GM23338 (cell line): Measurements from ENCODE around the gene MTCH2. TPM values are rescaled to one million over a fixed set of nuclear protein-coding genes. Genes with fewer than 3 reads are reported as not detected.

Source experiments
- ATAC-seq: fragments of 200-7000 bp; cut with Tn5 transposase; 3 replicates; pipeline ENCODE4 v1.9.1; 2020
- DNase-seq: peaks from one replicate; pipeline ENCODE4 v3.0.0-alpha.2; 2015; ENCODE audit warnings: low spot score
- H2AFZ ChIP-seq: fragments of 200-600 bp; sonication (generic); 2 replicates; pipeline ENCODE4 v1.8.0; 2016; ENCODE audit warnings: antibody characterized with exemption, mild to moderate bottlenecking, moderate library complexity
- H3F3A ChIP-seq: fragments of 200-600 bp; sonication (generic); replicated peaks from 2 replicates; pipeline ENCODE4 v1.8.0; 2017; ENCODE audit warnings: antibody characterized with exemption, mixed run types, low read depth
- H3K27ac ChIP-seq: fragments of 200-600 bp; sonication (generic); 2 replicates; pipeline ENCODE4 v1.6.1; 2016; ENCODE audit warnings: low read depth
- H3K27me3 ChIP-seq: fragments of 200-600 bp; sonication (generic); 2 replicates; pipeline ENCODE4 v1.8.0; 2016; ENCODE audit warnings: mild to moderate bottlenecking, mixed run types, moderate library complexity; ENCODE audit not compliant: insufficient read depth
- H3K36me3 ChIP-seq: fragments of 200-600 bp; sonication (generic); 2 replicates; pipeline ENCODE4 v1.8.0; 2016; ENCODE audit warnings: mild to moderate bottlenecking; ENCODE audit not compliant: insufficient read depth
- H3K4me1 ChIP-seq: fragments of 200-600 bp; sonication (generic); 2 replicates; pipeline ENCODE4 v1.8.0; 2016; ENCODE audit warnings: mild to moderate bottlenecking, moderate library complexity; ENCODE audit not compliant: insufficient read depth
- H3K4me2 ChIP-seq: fragments of 200-600 bp; sonication (generic); 2 replicates; pipeline ENCODE4 v1.7.1; 2017; ENCODE audit warnings: mixed run types
- H3K4me3 ChIP-seq: fragments of 200-600 bp; sonication (generic); 2 replicates; pipeline ENCODE4 v1.6.1; 2016; ENCODE audit warnings: mixed run types
- H3K79me2 ChIP-seq: fragments of 200-600 bp; sonication (generic); replicated peaks from 2 replicates; pipeline ENCODE4 v1.8.0; 2017; ENCODE audit warnings: mild to moderate bottlenecking; ENCODE audit not compliant: insufficient read depth
- H3K9me2 ChIP-seq: fragments of 200-600 bp; sonication (generic); 2 replicates; pipeline ENCODE4 v1.8.0; 2017; ENCODE audit not compliant: insufficient read depth
- H4K20me1 ChIP-seq: fragments of 200-600 bp; sonication (generic); replicated peaks from 2 replicates; pipeline ENCODE4 v1.8.0; 2017; ENCODE audit warnings: mild to moderate bottlenecking; ENCODE audit not compliant: insufficient read depth
- H3K27ac Mint-ChIP-seq: 2 replicates; pipeline ENCODE4 v1.8.0; 2020; ENCODE audit warnings: inconsistent platforms, mild to moderate bottlenecking, moderate library complexity, mixed read lengths
- H3K27me3 Mint-ChIP-seq: 3 replicates; pipeline ENCODE4 v1.8.0; 2022; ENCODE audit warnings: low read depth, mild to moderate bottlenecking, moderate library complexity, mixed read lengths, inconsistent platforms; ENCODE audit not compliant: insufficient read depth, poor library complexity
- H3K36me3 Mint-ChIP-seq: 3 replicates; pipeline ENCODE4 v1.8.0; 2021; ENCODE audit warnings: low read depth, mild to moderate bottlenecking, inconsistent platforms, moderate library complexity, mixed read lengths
- H3K4me1 Mint-ChIP-seq: 3 replicates; pipeline ENCODE4 v1.8.0; 2020; ENCODE audit warnings: mild to moderate bottlenecking, inconsistent platforms, mixed read lengths
- H3K4me3 Mint-ChIP-seq: 3 replicates; pipeline ENCODE4 v1.8.0; 2021; ENCODE audit warnings: moderate library complexity, mild to moderate bottlenecking, inconsistent platforms, mixed read lengths
- H3K9me3 Mint-ChIP-seq: 3 replicates; pipeline ENCODE4 v1.8.0; 2020; ENCODE audit warnings: moderate library complexity, mild to moderate bottlenecking, inconsistent platforms, mixed read lengths
- CREB1 ChIP-seq: fragments of 250-450 bp; sonication (Bioruptor Pico); IDR thresholded peaks from 2 replicates; pipeline ENCODE4 v1.5.0; 2020; ENCODE audit warnings: low read depth, mild to moderate bottlenecking, moderate library complexity
- EZH2 ChIP-seq: fragments of 200-600 bp; sonication (generic); IDR thresholded peaks from one replicate; pipeline ENCODE4 v1.8.0; 2017; ENCODE audit warnings: antibody characterized with exemption, mild to moderate bottlenecking, low read depth; ENCODE audit not compliant: unreplicated experiment
- EZH2phosphoT487 ChIP-seq: fragments of 200-600 bp; sonication (generic); IDR thresholded peaks from one replicate; pipeline ENCODE4 v1.8.1; 2018; ENCODE audit warnings: antibody characterized with exemption; ENCODE audit not compliant: unreplicated experiment
- JUNB ChIP-seq: IDR thresholded peaks from one replicate; pipeline ENCODE4 v1.6.1; 2016; ENCODE audit warnings: antibody characterized with exemption; ENCODE audit not compliant: unreplicated experiment
- NANOG ChIP-seq: IDR thresholded peaks from 2 replicates; pipeline ENCODE4 v1.6.1; 2016; ENCODE audit warnings: antibody characterized with exemption, borderline replicate concordance
- POLR2AphosphoS5 ChIP-seq: IDR thresholded peaks from 2 replicates; pipeline ENCODE4 v1.6.1; 2016; ENCODE audit warnings: antibody characterized with exemption, low read depth
- REST ChIP-seq: IDR thresholded peaks from one replicate; pipeline ENCODE4 v1.6.1; 2018; ENCODE audit warnings: antibody characterized with exemption; ENCODE audit not compliant: unreplicated experiment
- STAT1 ChIP-seq: IDR thresholded peaks from one replicate; pipeline ENCODE4 v1.6.1; 2016; ENCODE audit warnings: antibody characterized with exemption; ENCODE audit not compliant: unreplicated experiment
- ZNF114 ChIP-seq: fragments of 250-450 bp; sonication (Bioruptor Pico); IDR thresholded peaks from 2 replicates; pipeline ENCODE4 v1.5.0; 2020; ENCODE audit warnings: mild to moderate bottlenecking, moderate library complexity
- ZNF331 ChIP-seq: fragments of 250-450 bp; sonication (Bioruptor Pico); IDR thresholded peaks from 2 replicates; pipeline ENCODE4 v1.5.0; 2020; ENCODE audit warnings: low read depth, mild to moderate bottlenecking, moderate library complexity
- polyA plus RNA-seq: library from polyadenylated mRNA; unstranded; fragments of >200 nt; fragmentation: Nextera tagmentation; extraction: Ambion mirVana; gene quantifications from 2 replicates; pipeline ENCODE4 v1.2.1, GENCODE V29; 2016
- total RNA-seq: library from RNA; depleted of rRNA; stranded (reverse); fragments of >200 nt; shearing (Covaris generic); gene quantifications from 2 replicates; pipeline ENCODE4 v1.2.3, GENCODE V29; 2014
- TF ChIP-seq, protein P1 (sequence below), 2 experiments: fragments of 200-600 bp in 1 of 2; sonication (generic) in 1 of 2; conservative IDR thresholded peaks; 2 replicates each; pipeline versions ENCODE4 v1.5.1 to v1.6.1; 2016 to 2017; ENCODE audit warnings: antibody characterized with exemption in 2 of 2, low read depth in 2 of 2, mild to moderate bottlenecking in 2 of 2, moderate library complexity in 1 of 2
- TF ChIP-seq, protein P2 (sequence below): fragments of 250-450 bp; sonication (Bioruptor Pico); IDR thresholded peaks from 2 replicates; pipeline ENCODE4 v1.5.0; 2020; ENCODE audit warnings: mild to moderate bottlenecking, moderate library complexity
- TF ChIP-seq, protein P3 (sequence below): IDR thresholded peaks from 2 replicates; pipeline ENCODE4 v1.6.1; 2016; ENCODE audit warnings: antibody characterized with exemption

Gene MTCH2
- total and polyA plus RNA-seq, 2 experiments from 2014 or later: 90.9 to 155 TPM

DNA sequence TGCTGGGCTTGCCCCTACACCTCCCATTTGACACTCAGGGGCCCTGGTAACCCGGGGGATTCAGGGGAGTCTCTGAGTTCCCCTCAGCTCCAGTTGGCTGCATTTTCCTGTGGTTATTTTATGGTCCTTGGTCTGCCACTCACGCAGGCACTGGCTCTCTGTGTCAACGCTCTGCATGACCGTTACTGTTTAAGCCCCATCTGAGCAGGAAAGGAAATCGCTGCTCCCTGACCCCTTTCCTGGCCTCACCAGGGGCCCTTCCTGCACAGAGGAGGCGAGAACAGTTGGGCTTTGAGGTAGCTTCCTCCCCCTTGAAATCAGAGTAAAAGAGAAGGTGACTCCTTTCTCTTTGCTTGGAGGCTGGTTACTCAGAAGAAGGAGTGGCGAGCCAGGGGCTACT, 50.6 kb downstream of the MTCH2 start:
- DNase-seq: no peak

More for the DNA sequence above, 50.6 kb downstream of the MTCH2 start:
- H2AFZ ChIP-seq: no peak overlapping the region
- Mint-ChIP-seq H3K4me3 (no peak overlapping the region), H3K27me3 (peaks cover 53% of the 10 kb centered on the region), H3K9me3 (no peaks in the 10 kb centered on the region), H3K27ac (no peak overlapping the region), H3K36me3 (no peaks in the 10 kb centered on the region), H3K4me1 (peaks cover 21% of the 10 kb centered on the region)
- no peaks in the 10 kb centered on the region for H3K79me2 ChIP-seq
- ATAC-seq: no peak
- no peak overlapping the region; the same call in 1 of the 2 replicates for H3K4me2 ChIP-seq
- H3K4me3 ChIP-seq: no peak overlapping the region; the same call in 1 of the 2 replicates
- H3K4me1 ChIP-seq: peaks cover 23% of the 10 kb centered on the region
- H3K9me2 ChIP-seq: 0 out of 2 replicates have a peak, but pooled peaks cover 6% of the 10 kb centered on the region
- H3K27ac ChIP-seq: no peak overlapping the region
- H3K36me3 ChIP-seq: no peaks in the 10 kb centered on the region
- no peaks in the 10 kb centered on the region for H3F3A ChIP-seq
- TF ChIP-seq ZNF331 (CRISPR knock-in tag) (no peak), NANOG (no peak), POLR2AphosphoS5 (no peak), EZH2 (no peak), EZH2phosphoT487 (no peak), REST (no peak), STAT1 (no peak), CREB1 (CRISPR knock-in tag) (no peak), ZNF114 (CRISPR knock-in tag) (no peak), JUNB (no peak)
- TF ChIP-seq, protein P1, sequence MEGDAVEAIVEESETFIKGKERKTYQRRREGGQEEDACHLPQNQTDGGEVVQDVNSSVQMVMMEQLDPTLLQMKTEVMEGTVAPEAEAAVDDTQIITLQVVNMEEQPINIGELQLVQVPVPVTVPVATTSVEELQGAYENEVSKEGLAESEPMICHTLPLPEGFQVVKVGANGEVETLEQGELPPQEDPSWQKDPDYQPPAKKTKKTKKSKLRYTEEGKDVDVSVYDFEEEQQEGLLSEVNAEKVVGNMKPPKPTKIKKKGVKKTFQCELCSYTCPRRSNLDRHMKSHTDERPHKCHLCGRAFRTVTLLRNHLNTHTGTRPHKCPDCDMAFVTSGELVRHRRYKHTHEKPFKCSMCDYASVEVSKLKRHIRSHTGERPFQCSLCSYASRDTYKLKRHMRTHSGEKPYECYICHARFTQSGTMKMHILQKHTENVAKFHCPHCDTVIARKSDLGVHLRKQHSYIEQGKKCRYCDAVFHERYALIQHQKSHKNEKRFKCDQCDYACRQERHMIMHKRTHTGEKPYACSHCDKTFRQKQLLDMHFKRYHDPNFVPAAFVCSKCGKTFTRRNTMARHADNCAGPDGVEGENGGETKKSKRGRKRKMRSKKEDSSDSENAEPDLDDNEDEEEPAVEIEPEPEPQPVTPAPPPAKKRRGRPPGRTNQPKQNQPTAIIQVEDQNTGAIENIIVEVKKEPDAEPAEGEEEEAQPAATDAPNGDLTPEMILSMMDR (conservative IDR thresholded peaks at IDR 0.05; ENCODE audit: low read depth in 2 of 2): no peak
- TF ChIP-seq, protein P2, sequence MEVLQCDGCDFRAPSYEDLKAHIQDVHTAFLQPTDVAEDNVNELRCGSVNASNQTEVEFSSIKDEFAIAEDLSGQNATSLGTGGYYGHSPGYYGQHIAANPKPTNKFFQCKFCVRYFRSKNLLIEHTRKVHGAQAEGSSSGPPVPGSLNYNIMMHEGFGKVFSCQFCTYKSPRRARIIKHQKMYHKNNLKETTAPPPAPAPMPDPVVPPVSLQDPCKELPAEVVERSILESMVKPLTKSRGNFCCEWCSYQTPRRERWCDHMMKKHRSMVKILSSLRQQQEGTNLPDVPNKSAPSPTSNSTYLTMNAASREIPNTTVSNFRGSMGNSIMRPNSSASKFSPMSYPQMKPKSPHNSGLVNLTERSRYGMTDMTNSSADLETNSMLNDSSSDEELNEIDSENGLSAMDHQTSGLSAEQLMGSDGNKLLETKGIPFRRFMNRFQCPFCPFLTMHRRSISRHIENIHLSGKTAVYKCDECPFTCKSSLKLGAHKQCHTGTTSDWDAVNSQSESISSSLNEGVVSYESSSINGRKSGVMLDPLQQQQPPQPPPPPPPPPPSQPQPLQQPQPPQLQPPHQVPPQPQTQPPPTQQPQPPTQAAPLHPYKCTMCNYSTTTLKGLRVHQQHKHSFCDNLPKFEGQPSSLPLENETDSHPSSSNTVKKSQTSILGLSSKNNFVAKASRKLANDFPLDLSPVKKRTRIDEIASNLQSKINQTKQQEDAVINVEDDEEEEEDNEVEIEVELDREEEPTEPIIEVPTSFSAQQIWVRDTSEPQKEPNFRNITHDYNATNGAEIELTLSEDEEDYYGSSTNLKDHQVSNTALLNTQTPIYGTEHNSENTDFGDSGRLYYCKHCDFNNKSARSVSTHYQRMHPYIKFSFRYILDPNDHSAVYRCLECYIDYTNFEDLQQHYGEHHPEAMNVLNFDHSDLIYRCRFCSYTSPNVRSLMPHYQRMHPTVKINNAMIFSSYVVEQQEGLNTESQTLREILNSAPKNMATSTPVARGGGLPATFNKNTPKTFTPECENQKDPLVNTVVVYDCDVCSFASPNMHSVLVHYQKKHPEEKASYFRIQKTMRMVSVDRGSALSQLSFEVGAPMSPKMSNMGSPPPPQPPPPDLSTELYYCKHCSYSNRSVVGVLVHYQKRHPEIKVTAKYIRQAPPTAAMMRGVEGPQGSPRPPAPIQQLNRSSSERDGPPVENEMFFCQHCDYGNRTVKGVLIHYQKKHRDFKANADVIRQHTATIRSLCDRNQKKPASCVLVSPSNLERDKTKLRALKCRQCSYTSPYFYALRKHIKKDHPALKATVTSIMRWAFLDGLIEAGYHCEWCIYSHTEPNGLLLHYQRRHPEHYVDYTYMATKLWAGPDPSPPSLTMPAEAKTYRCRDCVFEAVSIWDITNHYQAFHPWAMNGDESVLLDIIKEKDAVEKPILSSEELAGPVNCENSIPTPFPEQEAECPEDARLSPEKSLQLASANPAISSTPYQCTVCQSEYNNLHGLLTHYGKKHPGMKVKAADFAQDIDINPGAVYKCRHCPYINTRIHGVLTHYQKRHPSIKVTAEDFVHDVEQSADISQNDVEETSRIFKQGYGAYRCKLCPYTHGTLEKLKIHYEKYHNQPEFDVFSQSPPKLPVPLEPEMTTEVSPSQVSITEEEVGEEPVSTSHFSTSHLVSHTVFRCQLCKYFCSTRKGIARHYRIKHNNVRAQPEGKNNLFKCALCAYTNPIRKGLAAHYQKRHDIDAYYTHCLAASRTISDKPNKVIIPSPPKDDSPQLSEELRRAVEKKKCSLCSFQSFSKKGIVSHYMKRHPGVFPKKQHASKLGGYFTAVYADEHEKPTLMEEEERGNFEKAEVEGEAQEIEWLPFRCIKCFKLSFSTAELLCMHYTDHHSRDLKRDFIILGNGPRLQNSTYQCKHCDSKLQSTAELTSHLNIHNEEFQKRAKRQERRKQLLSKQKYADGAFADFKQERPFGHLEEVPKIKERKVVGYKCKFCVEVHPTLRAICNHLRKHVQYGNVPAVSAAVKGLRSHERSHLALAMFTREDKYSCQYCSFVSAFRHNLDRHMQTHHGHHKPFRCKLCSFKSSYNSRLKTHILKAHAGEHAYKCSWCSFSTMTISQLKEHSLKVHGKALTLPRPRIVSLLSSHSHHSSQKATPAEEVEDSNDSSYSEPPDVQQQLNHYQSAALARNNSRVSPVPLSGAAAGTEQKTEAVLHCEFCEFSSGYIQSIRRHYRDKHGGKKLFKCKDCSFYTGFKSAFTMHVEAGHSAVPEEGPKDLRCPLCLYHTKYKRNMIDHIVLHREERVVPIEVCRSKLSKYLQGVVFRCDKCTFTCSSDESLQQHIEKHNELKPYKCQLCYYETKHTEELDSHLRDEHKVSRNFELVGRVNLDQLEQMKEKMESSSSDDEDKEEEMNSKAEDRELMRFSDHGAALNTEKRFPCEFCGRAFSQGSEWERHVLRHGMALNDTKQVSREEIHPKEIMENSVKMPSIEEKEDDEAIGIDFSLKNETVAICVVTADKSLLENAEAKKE (CRISPR knock-in tag): no peak
- TF ChIP-seq, protein P3, sequence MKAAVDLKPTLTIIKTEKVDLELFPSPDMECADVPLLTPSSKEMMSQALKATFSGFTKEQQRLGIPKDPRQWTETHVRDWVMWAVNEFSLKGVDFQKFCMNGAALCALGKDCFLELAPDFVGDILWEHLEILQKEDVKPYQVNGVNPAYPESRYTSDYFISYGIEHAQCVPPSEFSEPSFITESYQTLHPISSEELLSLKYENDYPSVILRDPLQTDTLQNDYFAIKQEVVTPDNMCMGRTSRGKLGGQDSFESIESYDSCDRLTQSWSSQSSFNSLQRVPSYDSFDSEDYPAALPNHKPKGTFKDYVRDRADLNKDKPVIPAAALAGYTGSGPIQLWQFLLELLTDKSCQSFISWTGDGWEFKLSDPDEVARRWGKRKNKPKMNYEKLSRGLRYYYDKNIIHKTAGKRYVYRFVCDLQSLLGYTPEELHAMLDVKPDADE: no peak
- peaks cover 69% of the 10 kb centered on the region for H3K27me3 ChIP-seq
- H4K20me1 ChIP-seq: peaks cover 5% of the 10 kb centered on the region; the same call in 1 of the 2 replicates
